ENCODE data around the gene CHRNA10.
"Not testable (repeated sequence)": the region's sequence is repeated elsewhere in the genome, so short reads cannot be mapped to it uniquely, and the experiment has no call there.

CHRNA10 gene

DNA sequence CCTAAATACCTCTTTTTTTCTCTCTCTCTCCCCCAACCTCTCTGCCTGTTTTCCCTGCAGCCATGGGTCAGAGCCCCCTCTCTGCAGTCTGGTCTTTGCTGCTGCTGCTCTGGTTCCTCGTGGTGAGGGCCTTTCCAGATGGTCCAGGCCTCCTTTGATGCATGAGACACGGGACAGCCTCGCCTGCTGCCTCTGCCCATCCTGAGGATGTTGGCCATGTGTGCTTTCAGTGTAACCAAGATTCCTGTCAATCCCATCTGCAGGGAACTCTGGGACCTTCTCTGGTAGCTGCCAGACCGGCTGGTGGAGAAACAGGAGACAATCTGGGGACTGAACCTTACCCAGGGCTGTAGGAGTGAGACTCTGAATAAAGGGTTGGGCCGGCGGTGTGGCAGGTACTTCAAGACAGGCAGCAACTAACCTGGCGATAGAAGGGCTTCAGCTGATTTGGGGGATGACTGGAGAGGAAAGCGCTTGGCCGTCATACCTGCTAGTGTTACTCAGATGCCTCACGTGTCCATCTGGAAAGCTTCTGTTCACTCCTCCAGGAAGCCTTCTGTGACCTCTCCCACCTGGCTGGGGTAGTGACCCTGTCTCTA, 7.1 kb downstream of the CHRNA10 start:
- no peak for DNase-seq

DNA sequence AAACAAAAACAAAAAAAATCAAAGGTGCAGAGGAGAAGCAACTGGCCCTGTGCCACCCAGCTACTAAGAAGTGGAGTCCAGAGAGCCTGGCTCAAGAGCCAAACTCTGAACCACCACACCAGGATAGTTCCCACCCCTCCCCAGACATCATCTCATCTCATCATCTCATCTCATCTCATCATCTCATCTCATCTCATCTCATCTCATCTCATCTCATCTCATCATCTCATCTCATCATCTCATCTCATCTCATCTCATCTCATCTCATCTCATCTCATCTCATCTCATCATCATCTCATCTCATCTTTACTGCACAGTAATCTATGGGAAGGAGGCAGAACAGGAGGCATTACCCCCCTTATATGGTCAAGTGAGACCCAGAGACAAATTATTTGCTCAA, 8.3 kb downstream of the CHRNA10 start:
- DNase-seq = no peak

DNA sequence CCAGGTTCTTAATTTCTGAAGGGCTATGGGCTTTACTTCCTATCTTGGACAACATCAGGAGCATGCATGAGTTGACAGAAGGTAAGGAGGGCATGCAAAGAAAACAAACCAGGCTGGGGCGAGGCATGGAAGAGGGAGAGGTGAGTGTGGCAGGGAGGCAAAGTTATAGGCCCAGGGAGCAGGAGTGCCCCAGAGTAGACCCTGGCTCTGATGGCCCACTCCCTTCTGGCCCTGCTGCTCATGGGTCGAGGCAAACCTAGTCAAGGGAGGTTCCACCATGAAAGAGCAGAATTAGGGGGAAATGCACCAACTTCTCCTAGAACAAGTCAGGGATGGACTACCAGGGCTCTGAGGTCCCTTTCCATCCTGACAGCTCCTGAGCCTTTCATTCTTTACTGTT, 10.2 kb downstream of the CHRNA10 start:
- DNase-seq = no peak

DNA sequence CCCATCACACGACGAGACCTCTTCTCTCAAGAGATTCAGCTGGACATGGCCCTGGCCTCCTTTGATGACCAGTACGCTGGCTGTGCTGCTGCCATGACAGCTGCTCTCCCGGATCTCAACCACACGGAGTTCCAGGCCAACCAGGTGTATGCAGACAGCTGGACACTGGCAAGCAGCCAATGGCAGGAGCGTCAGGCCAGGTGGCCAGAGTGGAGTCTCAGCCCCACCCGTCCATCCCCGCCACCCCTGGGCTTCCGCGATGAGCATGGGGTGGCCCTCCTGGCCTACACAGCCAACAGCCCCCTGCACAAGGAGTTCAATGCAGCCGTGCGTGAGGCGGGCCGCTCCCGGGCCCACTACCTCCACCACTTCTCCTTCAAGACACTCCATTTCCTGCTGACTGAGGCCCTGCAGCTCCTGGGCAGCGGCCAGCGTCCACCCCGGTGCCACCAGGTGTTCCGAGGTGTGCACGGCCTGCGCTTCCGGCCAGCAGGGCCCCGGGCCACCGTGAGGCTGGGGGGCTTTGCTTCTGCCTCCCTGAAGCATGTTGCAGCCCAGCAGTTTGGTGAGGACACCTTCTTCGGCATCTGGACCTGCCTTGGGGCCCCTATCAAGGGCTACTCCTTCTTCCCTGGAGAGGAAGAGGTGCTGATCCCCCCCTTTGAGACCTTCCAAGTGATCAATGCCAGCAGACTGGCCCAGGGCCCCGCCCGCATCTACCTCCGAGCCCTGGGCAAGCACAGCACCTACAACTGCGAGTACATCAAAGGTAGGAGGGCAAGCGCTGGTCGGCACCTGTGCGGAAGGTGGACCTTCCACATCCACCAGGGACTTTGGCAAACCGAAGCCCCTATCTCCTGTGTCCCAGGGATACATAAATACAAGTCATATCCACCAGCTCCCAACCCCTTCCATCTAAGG, 11.3 kb downstream of the CHRNA10 start:
- no peak for DNase-seq

DNA sequence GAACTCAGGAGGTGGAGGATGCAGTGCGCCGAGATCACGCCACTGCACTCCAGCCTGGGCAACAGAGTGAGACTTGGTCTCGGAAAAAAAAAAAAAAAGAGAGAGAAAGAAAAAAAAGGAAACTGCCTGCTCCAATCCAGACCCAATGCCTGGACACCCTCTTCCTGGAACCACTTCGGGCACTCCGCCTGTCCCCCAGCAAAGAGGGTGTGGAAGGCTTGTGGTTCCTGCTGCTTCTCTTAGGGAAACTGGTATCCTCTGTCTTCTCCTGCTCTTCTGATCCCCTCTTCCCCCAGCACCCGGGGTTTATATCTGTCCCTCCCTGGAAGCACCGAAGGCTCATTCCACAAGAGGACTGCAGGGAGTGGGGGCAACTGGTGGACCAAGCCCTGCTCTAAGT, 12.9 kb downstream of the CHRNA10 start:
- no peak for DNase-seq

DNA sequence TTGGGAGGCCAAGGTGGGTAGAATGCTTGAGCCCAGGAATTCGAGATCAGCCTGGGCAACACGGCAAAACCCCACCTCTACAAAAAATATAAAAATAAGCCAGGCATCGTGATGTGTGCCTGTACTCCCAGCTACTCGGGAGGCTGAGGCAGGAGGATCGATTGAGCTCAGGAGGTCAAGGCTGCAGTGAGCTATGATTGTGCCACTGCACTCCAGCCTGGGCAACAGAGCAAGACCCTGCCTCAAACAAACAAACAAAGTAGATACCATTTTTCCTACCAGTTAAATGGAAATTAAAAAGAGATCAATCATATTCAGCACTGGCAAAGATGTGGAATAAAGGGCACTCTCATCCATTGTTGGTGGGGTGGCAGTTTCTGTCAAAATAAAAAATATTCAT, 13.9 kb downstream of the CHRNA10 start:
- not testable (repeated sequence) for DNase-seq

DNA sequence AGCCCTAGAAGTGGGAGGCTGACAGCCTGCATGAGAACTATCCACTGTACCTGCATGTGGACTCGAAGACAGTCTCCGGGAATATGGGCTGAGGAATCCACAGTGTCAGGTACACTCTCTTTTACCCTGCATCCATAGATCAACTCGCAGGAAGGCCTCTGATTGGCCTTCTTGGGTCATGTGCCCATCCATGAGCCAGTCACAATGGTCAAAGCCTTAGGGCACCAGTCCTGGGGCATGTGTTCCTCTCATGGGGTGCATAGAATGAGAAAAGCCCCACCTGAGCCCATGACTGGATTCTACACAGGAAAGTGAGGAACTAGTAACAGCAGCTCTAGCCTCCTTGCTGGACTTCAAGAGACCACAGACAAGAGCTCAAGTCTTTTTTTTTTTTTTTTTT, 15.6 kb downstream of the CHRNA10 start:
- no peak for DNase-seq

DNA sequence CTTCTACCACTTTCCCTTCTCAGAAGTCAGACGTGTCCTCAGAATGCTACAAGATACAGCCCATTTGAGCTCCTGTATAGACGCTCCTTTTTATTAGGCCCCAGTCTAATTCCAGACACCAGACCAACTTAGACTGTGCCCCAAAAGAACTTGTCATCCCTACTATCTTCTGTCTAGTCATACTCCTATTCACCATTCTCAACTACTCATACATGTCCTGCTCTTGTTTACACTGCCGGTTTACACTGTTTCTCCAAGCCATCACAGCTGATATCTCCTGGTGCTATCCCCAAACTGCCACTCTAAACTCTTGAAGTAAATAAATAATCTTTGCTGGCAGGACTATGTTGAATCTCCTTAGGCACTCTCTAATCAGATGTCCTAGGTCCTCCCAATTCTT, 18.7 kb downstream of the CHRNA10 start:
- DNase-seq = not testable (repeated sequence)

DNA sequence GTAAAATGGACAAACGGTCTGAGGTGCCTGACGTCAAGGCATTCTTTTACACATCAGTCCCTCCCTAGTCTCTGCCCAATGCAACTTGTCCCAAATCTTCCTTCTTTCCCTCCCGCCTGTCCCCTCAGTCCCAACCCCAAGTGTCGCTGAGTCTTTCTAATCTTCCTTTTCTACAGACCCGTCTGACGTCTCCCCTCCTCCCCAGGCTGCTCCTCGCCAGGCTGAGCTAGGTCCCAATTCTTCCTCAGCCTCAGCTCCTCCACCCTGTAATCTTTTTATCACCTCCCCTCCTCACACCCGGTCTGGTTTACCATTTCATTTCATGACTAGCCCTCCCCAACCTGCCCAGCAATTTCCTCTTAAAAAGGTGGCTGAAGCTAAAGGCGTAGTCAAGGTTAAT, 21.8 kb downstream of the CHRNA10 start:
- not testable (repeated sequence) for DNase-seq

DNA sequence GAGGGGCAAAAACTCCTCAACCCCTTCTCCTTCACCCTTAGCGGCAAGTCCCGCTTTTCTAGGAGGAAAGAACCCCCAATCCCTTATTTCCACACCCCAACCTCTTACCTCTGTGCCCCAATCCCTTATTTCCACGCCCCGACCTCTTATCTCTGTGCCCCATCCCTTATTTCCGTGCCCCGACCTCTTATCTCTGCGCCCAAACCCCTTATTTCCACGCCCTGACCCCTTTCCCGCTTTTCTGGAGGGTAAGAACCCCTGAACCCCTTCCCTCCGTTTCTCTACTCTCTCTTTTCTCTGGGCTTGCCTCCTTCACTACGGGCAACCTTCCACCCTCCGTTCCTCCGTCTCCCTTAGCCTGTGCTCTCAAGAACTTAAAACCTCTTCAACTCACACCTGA, 22.3 kb downstream of the CHRNA10 start:
- not testable (repeated sequence) for DNase-seq

DNA sequence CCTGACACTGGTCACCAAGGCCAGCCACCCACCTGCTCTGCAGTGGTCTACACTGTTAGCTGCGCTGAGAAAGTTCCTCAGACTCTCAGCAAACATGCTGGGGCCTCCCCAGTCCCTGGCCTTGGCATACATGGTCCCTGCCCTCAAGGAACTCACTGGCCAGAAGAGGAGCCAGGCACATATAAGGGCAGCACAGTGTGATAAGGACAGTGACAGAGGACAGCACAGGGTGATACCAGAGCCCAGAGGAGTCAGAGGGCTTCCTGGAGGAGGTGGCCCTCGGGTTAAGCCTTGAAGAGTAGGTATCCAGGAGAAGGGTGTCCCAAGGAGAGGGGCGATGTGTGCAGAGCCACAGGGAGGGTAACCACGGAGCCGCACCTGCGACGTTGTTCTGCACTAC, 25.6 kb downstream of the CHRNA10 start:
- DNase-seq = no peak

DNA sequence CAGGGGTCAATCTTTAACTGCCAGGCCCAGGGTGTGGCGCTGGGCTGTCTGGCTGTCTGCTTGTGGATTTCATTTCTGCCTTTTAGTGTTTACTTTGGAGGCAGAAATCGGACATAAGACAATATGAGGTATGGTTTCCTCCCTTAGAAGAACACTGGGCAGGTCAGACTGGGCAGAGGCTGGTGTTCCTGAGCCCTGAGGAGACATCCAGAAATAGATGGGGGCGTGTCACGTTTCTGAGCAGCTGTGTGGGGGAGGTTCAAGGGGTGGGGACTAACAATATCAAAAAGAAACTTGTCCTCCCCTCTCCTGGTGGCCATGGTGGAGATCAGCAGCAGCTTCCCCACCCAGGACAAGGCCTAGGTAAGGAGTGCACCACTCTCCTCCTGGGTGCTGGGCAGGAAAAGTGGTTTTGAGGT, 26.4 kb downstream of the CHRNA10 start, which contains the start of gene ART1:
ART1 (plus strand) TSS at position 312 of the 419 bp plus-strand sequence. CDS start 14,086 bp downstream, outside the sequence.
- DNase-seq = peak; percentile 37

DNA sequence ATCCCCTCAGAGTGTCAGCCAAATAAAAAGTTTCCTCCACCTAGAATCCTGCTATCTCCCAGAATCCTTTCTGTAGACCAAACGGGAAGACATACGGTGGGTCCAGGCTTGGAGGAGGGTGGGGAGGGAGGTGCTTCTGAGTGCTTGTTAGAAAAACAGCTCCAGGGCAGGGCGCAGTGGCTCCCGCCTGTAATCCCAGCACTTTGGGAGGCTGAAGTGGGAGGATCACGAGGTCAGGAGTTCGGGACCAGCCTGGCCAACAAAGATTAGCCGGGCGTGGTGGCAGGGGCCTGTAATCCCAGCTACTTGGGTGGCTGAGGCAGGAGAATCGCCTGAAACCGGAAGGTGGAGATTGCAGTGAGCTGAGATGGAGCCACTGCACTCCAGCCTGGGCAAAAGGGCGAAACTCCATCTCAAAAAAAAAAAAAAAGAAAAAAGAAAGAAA, 28.1 kb downstream of the CHRNA10 start:
- DNase-seq = not testable (repeated sequence)

DNA sequence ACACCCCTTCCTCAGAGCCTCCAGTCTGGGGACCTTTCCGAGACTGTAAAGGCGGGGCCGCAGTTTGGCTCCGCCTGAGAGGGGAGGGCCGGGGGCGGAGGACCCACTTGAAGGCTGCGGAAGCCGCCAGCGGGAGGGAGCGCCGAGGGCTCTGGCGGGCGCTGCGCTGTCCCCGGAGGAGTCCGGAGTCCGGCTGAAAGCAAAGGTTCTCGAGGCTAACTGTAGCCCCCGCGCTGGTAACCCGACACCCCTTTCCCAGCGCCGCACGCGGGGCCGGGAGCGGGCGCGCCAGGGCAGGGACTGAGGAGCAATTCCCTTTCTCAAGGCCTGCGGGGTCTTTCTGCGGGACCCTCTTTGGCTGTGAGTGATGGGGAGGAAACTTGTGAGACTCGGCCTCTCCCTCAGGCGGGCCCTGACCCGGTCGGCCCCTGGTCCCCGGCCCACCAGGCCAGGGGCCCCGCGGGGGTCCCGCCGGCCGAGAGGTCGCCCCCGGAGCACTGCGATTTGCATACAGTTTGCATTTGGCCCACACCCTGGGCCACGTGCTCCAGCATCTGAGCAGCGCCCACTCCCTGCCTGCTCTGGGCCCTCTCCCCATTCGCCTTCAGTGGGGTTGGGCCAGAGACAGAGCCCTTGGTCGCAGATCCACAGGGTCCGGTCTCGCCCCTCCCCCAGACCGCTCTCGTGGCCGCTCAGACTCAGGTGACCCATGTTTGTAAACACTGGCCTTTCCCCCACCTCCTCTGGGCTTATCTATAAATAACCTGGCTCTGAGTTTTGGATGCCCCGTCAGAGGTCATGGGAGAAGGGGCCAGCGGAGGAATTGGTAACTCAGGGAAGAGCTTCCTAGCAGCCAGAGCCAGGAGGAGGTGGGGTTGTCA, 28.9 kb downstream of the CHRNA10 start:
- peak; percentile 54 for DNase-seq

DNA sequence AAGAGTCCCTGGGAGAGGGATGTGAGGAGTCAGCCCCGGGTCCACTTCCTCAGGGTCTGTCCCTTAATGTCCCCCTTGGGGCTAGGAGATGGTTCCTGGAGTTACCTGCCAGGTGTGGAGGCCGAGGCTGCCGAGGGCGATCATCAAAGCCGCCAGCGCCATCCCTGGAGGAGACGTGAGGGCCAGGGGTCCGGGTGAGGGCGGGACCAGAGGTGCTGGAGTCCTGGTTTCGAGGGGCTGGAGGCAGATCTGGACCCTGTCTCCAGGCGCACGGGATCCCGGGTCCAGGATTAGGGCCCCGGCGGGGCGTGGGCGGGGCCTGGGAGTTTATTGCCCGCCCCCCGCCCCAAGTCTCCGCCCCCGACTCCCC, 29.5 kb downstream of the CHRNA10 start, which contains the start of gene ART5:
ART5 (minus strand) TSS at position 292 of the 370 bp plus-strand sequence; CDS start at position 162, 130 bp downstream.
- DNase-seq = no peak

DNA sequence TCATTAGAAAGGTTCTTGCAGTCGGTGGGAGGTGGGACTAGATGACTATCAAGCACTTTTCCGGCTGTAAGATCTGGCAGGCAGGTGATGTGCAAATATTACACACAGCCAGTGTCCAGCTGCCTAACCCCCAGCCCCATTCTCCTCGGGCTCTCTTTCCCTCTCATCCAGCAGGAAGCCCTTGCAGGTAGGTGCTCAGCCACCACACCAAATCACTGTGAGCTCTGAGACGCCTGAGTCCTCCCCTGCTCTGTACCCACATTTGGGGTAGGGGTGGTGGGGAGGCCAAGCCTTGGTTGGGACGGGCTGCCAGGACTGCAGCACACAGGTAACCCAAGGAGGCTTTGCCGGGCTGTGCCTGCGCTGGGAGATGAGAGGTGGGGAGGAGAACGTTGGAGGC, 30.0 kb downstream of the CHRNA10 start:
- DNase-seq = no peak

DNA sequence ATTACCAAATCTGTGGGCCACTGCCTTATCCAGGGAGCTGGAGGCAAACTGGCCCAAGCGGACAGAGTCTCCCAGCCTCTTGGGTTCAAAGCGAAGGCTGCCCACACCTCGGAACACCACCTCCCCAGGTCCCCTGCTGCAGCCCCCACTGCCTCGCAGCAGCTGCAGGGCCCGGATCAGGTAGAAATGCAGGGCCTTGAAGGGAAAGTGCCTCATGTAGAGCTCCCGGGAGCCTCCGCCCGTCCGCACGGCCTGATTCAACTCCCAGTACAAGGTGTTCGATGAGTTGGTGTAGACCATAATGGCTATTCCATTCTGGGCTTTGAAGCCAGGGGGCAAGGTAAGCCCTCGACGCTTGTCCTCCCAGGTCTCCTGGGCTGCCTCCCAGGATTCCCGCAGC, 31.3 kb downstream of the CHRNA10 start:
- no peak for DNase-seq

DNA sequence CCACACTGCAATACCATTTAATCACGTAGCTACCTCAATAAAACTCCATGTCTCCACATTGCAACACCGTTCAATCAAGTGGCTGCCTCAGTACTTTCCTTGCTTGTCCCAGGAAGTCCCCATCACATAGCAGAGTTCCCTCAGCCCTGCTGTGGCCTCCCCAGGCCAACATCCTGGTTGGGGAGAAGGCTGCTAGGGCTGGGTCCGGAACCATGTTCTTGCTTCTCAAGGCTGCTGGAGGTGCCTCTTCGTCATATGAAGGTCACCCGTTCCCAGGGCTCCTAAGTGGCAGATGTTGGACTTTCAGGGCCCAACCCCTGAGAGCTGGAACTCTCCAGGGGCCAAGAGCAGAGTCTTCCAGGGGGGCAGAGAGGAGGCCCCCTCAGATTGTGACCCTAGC, 32.7 kb downstream of the CHRNA10 start:
- no peak for DNase-seq

DNA sequence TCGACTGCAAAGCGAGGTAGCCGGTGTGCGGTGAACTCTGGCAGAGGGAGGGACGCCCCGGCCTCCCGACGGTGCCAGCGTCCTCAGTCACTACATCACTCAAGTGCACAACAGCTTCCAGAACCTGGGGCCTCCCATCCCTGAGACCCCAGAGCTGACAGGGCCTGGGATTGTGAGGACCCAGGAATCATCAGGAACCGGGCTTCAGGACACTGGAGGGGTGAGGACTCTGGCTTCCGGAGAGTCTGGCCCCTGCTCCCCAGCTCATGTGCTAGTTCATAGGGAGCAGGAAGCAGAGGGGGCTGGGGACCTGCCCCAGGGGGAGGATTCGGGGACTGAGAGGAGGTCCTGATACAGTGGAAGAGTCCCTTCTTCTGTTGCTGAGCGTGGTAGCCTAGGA, 34.0 kb downstream of the CHRNA10 start:
- no peak for DNase-seq

DNA sequence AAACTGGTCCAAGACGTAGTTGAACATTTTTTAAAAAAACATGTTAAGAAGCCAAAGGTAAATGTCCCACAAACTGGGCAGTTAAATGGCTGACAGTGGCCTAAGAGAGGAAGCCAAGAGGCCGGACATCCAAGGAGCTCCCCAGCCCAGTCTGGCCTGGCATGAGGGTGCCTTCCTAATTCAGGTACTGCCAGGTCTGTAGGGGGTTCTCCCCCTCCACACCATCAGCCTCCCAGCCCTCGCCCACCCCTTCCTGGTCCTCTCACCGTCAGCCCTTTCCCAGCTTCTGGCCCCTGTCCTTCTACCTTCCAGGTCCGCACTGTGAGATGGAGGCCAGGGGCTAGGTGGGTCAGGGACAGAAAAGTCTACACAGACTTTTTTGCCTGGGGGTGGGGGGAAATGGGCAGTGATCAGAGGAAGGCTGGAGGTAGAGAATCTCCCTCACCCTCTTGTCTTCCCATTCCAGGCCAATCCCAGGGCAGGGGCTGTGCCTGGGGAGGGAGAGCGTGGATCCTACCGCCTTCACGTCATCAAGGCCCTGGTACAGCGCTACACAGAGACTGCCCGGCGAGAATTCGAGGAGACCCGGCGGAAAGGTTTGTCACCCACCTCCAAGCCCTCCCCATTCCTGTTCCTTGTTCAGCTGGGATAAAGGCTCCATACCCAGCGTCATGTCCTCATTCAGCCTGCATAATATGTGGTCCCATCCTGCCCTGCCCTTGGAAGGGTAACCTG, 35.4 kb downstream of the CHRNA10 start:
- no peak for DNase-seq

DNA sequence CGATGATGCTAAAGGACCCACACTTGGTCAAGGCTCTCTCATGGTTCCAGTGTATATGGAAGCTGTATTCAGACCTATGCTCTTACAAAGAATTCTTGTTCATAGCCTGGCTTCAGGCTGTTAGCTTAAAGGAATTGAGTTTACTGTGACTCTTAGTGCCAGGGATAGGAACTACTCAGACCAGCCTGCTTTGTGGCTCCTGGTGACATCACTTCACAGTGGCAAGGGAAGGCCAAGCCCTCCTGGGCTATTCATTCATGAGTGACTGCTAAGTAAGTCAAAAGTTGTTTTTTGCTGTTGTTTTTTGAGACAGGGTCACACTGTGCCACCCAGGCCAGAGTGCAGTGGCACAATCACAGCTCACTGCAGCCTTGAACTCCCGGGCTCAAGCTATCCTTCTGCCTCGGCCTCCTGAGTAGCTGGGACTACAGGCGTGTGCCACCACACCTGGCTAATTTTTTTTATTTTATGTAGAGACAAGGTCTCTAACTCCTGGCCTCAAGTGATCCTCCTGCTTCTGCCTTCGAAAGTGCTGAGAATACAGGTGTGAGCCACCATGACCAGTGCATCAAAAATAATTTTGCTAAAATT, 39.0 kb downstream of the CHRNA10 start:
- DNase-seq = no peak

DNA sequence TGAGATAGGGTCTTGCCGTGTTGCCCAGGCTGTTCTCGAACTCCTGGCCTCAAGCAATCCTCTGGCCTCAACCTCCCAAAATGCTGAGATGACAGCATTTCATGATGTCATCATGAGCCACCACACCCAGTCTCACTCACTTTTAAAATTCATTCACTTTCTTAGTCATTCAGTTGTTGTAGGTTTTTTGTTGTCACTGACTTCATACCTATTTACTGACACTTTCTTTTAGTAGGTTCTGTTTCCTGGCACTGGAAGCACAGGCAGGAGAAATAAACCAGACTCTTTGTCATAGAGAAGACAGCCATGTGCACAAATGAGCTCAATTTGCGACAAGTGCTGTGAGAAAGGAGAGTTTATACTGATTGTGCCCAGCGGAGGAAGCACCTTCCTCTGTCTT, 39.9 kb downstream of the CHRNA10 start:
- no peak for DNase-seq

Data from MV-4-11 (cell line).